ENCODE measurements around the gene MERTK.

DNA sequence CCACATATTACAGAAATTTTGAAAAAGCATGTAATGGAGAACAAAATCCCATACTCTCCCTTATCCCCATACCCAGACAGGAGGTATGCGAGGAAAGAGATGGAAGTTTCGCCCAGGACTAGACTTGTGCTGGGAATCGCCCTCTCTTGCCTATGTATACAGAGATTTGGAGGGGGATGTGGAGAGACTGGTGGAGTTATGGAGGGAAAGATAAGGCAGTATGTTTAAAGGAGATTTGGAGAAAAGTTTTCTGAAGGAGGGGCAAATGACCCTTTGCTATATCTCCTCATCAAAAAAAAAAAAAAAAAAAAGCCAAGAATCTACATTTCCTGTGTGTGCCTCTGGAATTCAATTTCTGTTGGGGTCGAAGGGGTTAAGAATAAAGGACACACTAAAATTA, 75.3 kb downstream of the MERTK start:
- TF ChIP-seq CTCF (IDR thresholded peaks at IDR 0.05; ENCODE audit: poor library complexity) (no peak), EZH2 (IDR thresholded peaks at IDR 0.05; ENCODE audit: borderline replicate concordance) (no peak), EZH2phosphoT487 (IDR thresholded peaks at IDR 0.05; ENCODE audit: low read depth, severe bottlenecking, unreplicated experiment) (no peak)

Data from hepatocyte (in vitro differentiated cells).